ENCODE data around the gene TEX11.

GRCh38 chrX:70497026-70497425 lies 411.5 kb downstream of the TEX11 start:
- TF ChIP-seq CTCF (IDR thresholded peaks at IDR 0.05) (no peak), EP300 (IDR thresholded peaks at IDR 0.05) (no peak), POLR2A (IDR thresholded peaks at IDR 0.05; ENCODE audit: low read depth) (no peak), POLR2AphosphoS5 (IDR thresholded peaks at IDR 0.05) (no peak)

All from esophagus muscularis mucosa (tissue), 4 donors.